ENCODE measurements around the gene EXD3. TPM values are rescaled to one million over a fixed set of nuclear protein-coding genes. Genes with fewer than 3 reads are reported as not detected.

EXD3 gene
- total and polyA plus RNA-seq, 2 of the 4 experiments (the other 2 are of a cell fraction), result 1.1 to 7.4 TPM

- no peak for TF ChIP-seq MAFK (IDR thresholded peaks at IDR 0.05; ENCODE audit: low read depth, low read length)
Observed at GRCh38 chr9:137375321-137376058, 47.5 kb downstream of the EXD3 start (continued).

DNA sequence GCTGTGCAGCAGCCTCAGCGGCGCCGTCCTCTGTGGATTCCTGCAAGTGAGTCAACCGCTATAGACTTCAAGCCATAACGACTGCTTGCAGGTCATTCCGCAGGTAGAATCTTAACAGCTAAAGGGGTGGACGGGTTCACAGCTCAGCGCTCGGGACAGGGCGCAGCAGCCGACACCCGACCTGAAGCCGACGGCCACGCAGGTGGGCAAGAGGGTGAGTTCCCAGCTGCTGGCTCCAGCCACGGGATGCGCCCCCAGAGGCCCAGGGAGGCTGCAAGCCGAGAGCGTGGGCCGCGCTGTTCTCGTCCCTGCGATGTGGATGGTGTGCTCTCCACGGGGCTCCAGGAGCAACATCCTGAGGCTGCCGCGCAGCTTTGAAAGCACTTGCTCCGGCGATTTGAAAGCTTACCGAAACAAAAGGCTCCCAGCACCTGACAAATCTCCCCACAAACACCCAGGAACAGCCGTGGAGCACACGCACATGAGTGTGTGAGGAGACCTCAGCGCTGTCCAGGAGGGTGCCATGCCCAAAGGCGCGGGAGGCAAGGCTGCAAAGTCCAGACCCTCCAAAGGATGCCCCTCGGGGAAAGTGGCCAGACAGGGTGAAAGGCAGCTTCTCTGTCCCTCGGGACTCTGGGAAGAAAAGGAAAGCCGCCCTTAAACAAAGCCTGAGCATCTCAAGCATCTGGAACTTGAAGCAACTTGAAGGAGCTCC, 48.7 kb downstream of the EXD3 start:
- no peaks in the 10 kb centered on the region for H3K27me3 ChIP-seq (ENCODE audit: control insufficient read depth, insufficient read depth, low read length)
- H3K36me3 ChIP-seq (ENCODE audit: control insufficient read depth, insufficient read depth, low read length), result no peaks in the 10 kb centered on the region
- H3K4ac ChIP-seq (ENCODE audit: low read depth, low read length), result no peak overlapping the region
- TF ChIP-seq RCOR1 (IDR thresholded peaks at IDR 0.05; ENCODE audit: insufficient replicate concordance, low read length) (no peak), RFX5 (IDR thresholded peaks at IDR 0.05; ENCODE audit: low read depth, low read length) (no peak), NFE2L2 (IDR thresholded peaks at IDR 0.05; ENCODE audit: low read depth, low read length) (no peak), FOS (IDR thresholded peaks at IDR 0.05; ENCODE audit: low read depth, low read length) (no peak), MAZ (IDR thresholded peaks at IDR 0.05; ENCODE audit: borderline replicate concordance, low read depth, low read length) (no peak), SMC3 (IDR thresholded peaks at IDR 0.05; ENCODE audit: low read depth, low read length) (no peak), CTCF (conservative IDR thresholded peaks at IDR 0.05; ENCODE audit: low read depth, low read length) (no peak)
- no peak overlapping the region for H2BK120ac ChIP-seq (ENCODE audit: low read depth, low read length)
- intact Hi-C loops (cut with micrococcal nuclease), result no loop called here
- H2AK5ac ChIP-seq (ENCODE audit: low read depth, low read length), result no peak overlapping the region
- H3K9ac ChIP-seq (ENCODE audit: low read depth, low read length), result no peak overlapping the region
- POLR2A ChIA-PET (ENCODE audit: unreplicated experiment), result no interaction called here
- H2BK20ac ChIP-seq (ENCODE audit: low read depth, low read length), result no peak overlapping the region
- H3K79me1 ChIP-seq (ENCODE audit: low read depth in 1 of 2, low read length in 2 of 2), result no peaks in the 10 kb centered on the region
- peaks cover 2% of the 10 kb centered on the region; the same call in 1 of the 2 replicates for H3K9me3 ChIP-seq (ENCODE audit: control insufficient read depth, insufficient read depth, low read length)
- no peak overlapping the region for H3K23ac ChIP-seq (ENCODE audit: low read depth, low read length)
- in situ Hi-C loops (cut with MboI; ENCODE audit: low sequenced_read_pairs), result no loop called here
- no peak for ATAC-seq (ENCODE audit: low read depth)
- H4K91ac ChIP-seq (ENCODE audit: insufficient read depth, low read depth, low read length), result no peak overlapping the region
- H3K27ac ChIP-seq (ENCODE audit: insufficient read depth, low read length), result no peak overlapping the region
- no peaks in the 10 kb centered on the region for H3K9me1 ChIP-seq (ENCODE audit: insufficient read depth, low read length)
- no peak overlapping the region for H4K5ac ChIP-seq (ENCODE audit: low read depth, low read length)
- BruUV-seq (replicated peaks), result no TSS peak
- no peak overlapping the region for H3K4me2 ChIP-seq (ENCODE audit: low read depth, low read length)
- no peak overlapping the region for H4K8ac ChIP-seq (ENCODE audit: low read depth in 2 of 2, low read length in 2 of 2)
- WGBS, 2 experiments (ENCODE audit: extremely low coverage in 2 of 2, insufficient read length in 1 of 2), result 96% methylated on average over 13 of the region's 37 CpGs; no CpG with 5 or more reads in 1 of the 2 experiments
- DNase-seq, result no peak
- dilution Hi-C loops (cut with HindIII; ENCODE audit: low sequenced_read_pairs, unreplicated experiment), result no loop called here
- H3K4me3 ChIP-seq (ENCODE audit: insufficient read depth, low read depth, low read length), result no peak overlapping the region
- no peak overlapping the region for H3K14ac ChIP-seq (replicated peaks; ENCODE audit: low read depth, low read length)
- H2AFZ ChIP-seq (replicated peaks; ENCODE audit: low read length, poor library complexity), result no peak overlapping the region
- no peak overlapping the region for H3K56ac ChIP-seq (ENCODE audit: extremely low read depth, insufficient read depth, low read length)
- no peak overlapping the region for H2AK9ac ChIP-seq (replicated peaks; ENCODE audit: low read depth, low read length, poor library complexity)
- H3K4me1 ChIP-seq (ENCODE audit: control insufficient read depth, insufficient read depth, low read length), result peaks cover 2% of the 10 kb centered on the region; the same call in 1 of the 2 replicates
- no peak overlapping the region for H3K18ac ChIP-seq (ENCODE audit: low read depth, low read length)
- no peak overlapping the region for H2BK5ac ChIP-seq (ENCODE audit: low read depth, low read length, poor library complexity, severe bottlenecking)
- H2BK15ac ChIP-seq (ENCODE audit: low read depth, low read length), result no peak overlapping the region
- CTCF ChIA-PET, result interaction anchor here (0.6 to 0.9 kb wide), 2 partner anchors 10 to 17 kb away, joined by 3 read pairs; no protein-coding TSS in a partner anchor
- H4K20me1 ChIP-seq (ENCODE audit: insufficient read depth, low read length), result no peaks in the 10 kb centered on the region

Data from IMR-90 (cell line).